Stimulated activated CD8-positive, alpha-beta memory T cell treated with anti-CD3 and anti-CD28 coated beads, Interleukin-7, amount 100 ng/mL, for 24 hours (primary cell): ENCODE data around the gene METAP1D.
"Not testable (repeated sequence)": the region's sequence is repeated elsewhere in the genome, so short reads cannot be mapped to it uniquely, and the experiment has no call there.

ENCODE experiments used
- DNase-seq: peaks from one replicate; pipeline ENCODE4 v3.0.0-alpha.2; 2020; ENCODE audit warnings: low read depth

The METAP1D gene

GRCh38 chr2:171997031-171997430, 2.7 kb upstream of the METAP1D start:
- DNase-seq: not testable (repeated sequence)

GRCh38 chr2:171999161-171999560, 592 bp upstream of the METAP1D start:
- no peak for DNase-seq

GRCh38 chr2:172000696-172001361, 1.1 kb downstream of the METAP1D start:
- no peak for DNase-seq

GRCh38 chr2:172007372-172007771, 7.6 kb downstream of the METAP1D start:
- no peak for DNase-seq

GRCh38 chr2:172009823-172010222, 10.1 kb downstream of the METAP1D start:
- no peak for DNase-seq

- DNase-seq: no peak
Observed at GRCh38 chr2:172011812-172012575, 12.2 kb downstream of the METAP1D start.

GRCh38 chr2:172012677-172013391, 13.1 kb downstream of the METAP1D start:
- no peak for DNase-seq

- no peak for DNase-seq
Observed at GRCh38 chr2:172013396-172013795, 13.6 kb downstream of the METAP1D start.

- no peak for DNase-seq
Observed at GRCh38 chr2:172021074-172021931, 21.6 kb downstream of the METAP1D start.

- DNase-seq: no peak
Observed at GRCh38 chr2:172021955-172022354, 22.2 kb downstream of the METAP1D start.

GRCh38 chr2:172031536-172031935, 31.8 kb downstream of the METAP1D start:
- no peak for DNase-seq

- DNase-seq: no peak
Observed at GRCh38 chr2:172038121-172038520, 38.4 kb downstream of the METAP1D start.

- DNase-seq: no peak
Observed at GRCh38 chr2:172038604-172039003, 38.9 kb downstream of the METAP1D start.

- DNase-seq: no peak
Observed at GRCh38 chr2:172039011-172039704, 39.4 kb downstream of the METAP1D start.

GRCh38 chr2:172040311-172040710, 40.6 kb downstream of the METAP1D start:
- DNase-seq: no peak

GRCh38 chr2:172046080-172046678, 46.4 kb downstream of the METAP1D start:
- DNase-seq: no peak

- no peak for DNase-seq
Observed at GRCh38 chr2:172046866-172047565, 47.3 kb downstream of the METAP1D start.

GRCh38 chr2:172047566-172048507, 48.1 kb downstream of the METAP1D start:
- no peak for DNase-seq
